Chondrocyte (in vitro differentiated cells): ENCODE data around the gene ZBTB46. TPM values are rescaled to one million over a fixed set of nuclear protein-coding genes. Genes with fewer than 3 reads are reported as not detected.
A peak's percentile ranks its signal among the peaks of the same experiment; 100 is the strongest.

Source experiments
- DNase-seq: peaks from one replicate; pipeline ENCODE4 v3.0.0; 2021; ENCODE audit warnings: mixed read lengths, low spot score
- H3K27ac Mint-ChIP-seq: one replicate; pipeline ENCODE4 v1.8.0; 2021; ENCODE audit warnings: mild to moderate bottlenecking, moderate library complexity, mixed read lengths; ENCODE audit not compliant: unreplicated experiment
- H3K27me3 Mint-ChIP-seq: 2 replicates; pipeline ENCODE4 v1.8.0; 2021; ENCODE audit warnings: low read depth, mixed read lengths
- H3K36me3 Mint-ChIP-seq: 2 replicates; pipeline ENCODE4 v1.8.0; 2021; ENCODE audit warnings: low read depth, mixed read lengths
- H3K4me1 Mint-ChIP-seq: 2 replicates; pipeline ENCODE4 v1.8.0; 2021; ENCODE audit warnings: low read depth, mild to moderate bottlenecking, mixed read lengths
- H3K4me3 Mint-ChIP-seq: one replicate; pipeline ENCODE4 v1.8.0; 2021; ENCODE audit warnings: mild to moderate bottlenecking, moderate library complexity, mixed read lengths; ENCODE audit not compliant: unreplicated experiment
- H3K9me3 Mint-ChIP-seq: 2 replicates; pipeline ENCODE4 v1.8.0; 2021; ENCODE audit warnings: low read depth, mixed read lengths
- total RNA-seq: library from RNA; stranded (reverse); gene quantifications from 3 replicates; pipeline ENCODE4 v1.2.1, GENCODE V29; 2021
- TF ChIP-seq, protein P1 (sequence below): fragments of 200-600 bp; sonication (generic); IDR thresholded peaks from 2 replicates; pipeline ENCODE4 v1.5.0; 2021; ENCODE audit warnings: antibody characterized with exemption, mild to moderate bottlenecking, moderate library complexity

ZBTB46 gene
- total RNA-seq, 1 donor from 2014 or later = 6.0 TPM

DNA sequence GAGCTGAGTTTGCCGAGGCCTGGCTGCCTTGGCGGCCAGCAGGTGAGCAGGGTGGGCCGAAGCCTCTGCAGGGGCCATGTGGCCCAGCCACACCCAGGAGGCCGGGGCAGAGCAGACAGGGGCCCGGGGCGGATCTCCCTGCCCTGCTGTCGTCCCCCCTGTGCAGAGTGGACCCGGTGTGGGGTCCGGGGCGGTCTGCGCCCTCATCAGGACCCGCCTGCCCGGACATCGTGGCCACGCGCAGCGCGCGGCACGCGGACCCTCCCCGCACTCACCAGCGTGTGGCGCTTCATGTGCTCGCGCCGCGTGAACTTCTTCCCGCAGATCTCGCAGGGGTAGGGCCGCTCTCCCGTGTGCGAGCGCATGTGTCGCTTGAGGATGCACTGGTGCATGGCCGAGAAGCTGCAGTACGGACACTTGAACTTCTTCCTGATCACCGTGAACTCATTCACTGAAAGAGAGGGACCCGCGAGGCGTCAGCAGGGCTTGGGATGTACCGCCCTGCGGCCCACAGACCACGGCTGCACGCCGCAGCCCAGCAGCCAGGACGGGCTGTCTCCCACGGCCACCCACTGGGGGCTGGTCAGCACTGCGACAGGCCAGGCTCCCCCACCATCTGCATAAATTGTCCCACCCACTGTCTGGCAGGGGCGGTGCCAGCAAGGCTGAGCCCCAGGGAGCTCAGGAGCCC, 78.5 kb downstream of the ZBTB46 start:
- no peak overlapping the region for H3K27ac Mint-ChIP-seq
- TF ChIP-seq, protein P1, sequence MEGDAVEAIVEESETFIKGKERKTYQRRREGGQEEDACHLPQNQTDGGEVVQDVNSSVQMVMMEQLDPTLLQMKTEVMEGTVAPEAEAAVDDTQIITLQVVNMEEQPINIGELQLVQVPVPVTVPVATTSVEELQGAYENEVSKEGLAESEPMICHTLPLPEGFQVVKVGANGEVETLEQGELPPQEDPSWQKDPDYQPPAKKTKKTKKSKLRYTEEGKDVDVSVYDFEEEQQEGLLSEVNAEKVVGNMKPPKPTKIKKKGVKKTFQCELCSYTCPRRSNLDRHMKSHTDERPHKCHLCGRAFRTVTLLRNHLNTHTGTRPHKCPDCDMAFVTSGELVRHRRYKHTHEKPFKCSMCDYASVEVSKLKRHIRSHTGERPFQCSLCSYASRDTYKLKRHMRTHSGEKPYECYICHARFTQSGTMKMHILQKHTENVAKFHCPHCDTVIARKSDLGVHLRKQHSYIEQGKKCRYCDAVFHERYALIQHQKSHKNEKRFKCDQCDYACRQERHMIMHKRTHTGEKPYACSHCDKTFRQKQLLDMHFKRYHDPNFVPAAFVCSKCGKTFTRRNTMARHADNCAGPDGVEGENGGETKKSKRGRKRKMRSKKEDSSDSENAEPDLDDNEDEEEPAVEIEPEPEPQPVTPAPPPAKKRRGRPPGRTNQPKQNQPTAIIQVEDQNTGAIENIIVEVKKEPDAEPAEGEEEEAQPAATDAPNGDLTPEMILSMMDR = no peak
- H3K4me1 Mint-ChIP-seq = no peaks in the 10 kb centered on the region
- no peak for DNase-seq
- H3K4me3 Mint-ChIP-seq = no peak overlapping the region
- no peaks in the 10 kb centered on the region for H3K9me3 Mint-ChIP-seq
- H3K36me3 Mint-ChIP-seq = peaks cover 1% of the 10 kb centered on the region
- H3K27me3 Mint-ChIP-seq = no peaks in the 10 kb centered on the region

DNA sequence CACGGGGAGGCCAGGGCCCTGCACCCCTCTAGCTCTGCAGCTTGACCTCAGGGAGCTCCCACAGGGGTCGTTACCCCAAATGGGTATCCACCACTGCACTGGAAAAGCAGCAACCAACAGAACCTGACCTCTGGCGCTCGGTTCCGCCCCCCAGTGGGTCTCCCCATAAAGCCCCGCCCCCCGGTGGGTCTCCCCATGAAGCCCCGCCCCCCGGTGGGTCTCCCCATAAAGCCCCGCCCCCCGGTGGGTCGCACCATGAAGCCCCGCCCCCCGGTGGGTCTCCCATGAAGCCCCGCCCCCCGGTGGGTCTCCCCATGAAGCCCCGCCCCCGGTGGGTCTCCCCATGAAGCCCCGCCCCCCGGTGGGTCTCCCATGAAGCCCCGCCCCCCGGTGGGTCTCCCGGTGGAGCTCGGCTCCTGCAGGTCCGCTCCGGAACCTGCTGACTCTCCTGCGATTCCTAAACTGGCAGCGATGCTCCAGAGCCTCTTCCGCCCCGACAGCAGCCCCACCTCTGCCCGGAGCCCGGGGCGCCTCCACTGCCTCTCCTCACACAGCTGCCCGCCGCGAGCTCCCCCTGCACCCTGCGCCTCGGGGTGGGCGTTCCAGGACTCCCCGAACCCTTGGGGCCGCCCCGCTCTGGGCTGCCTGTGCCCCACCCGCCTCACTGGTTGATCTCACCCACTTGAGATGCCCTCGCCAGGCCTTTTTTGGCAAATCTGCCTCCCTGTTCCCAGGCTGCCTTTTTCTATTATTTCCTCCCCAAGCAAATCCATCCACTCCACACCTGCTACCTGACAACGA, 79.4 kb downstream of the ZBTB46 start:
- no peaks in the 10 kb centered on the region for H3K4me1 Mint-ChIP-seq
- H3K9me3 Mint-ChIP-seq = no peaks in the 10 kb centered on the region
- H3K27ac Mint-ChIP-seq = no peak overlapping the region
- H3K27me3 Mint-ChIP-seq = no peaks in the 10 kb centered on the region
- H3K36me3 Mint-ChIP-seq = peaks cover 1% of the 10 kb centered on the region
- TF ChIP-seq, protein P1 = no peak
- DNase-seq = peak; percentile 89
- no peak overlapping the region for H3K4me3 Mint-ChIP-seq

DNA sequence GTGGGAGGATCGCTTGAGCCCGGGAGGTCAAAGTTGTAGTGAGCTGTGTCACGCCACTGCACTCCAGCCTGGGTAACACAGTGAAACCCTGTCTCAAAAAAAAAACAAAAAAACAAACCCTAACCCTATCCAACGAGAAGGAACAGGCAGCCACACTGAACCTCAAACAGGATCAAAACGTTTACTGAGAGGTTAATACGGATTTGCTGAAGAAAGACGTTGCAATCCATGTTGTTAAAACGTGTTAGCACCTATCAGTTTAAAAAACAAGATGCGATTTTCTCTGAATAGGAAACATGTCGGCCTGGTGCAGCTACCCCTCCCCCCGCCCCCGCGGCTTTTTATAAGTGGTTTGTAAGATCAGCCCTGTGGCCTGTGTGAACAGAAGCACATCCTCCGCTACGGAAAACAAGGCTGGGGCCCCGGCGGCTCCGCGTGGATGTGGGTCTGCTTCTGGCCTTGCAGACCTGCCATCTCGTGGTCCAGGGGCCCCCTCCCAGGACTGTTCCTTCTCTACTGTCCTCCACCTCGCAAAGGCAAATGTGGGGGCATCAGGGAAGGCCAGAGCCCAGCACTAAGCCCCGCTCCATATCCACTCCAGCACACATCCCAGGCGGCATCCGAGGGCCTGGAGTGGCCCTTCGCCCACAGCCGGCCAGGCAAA, 80.1 kb downstream of the ZBTB46 start:
- H3K27me3 Mint-ChIP-seq = no peaks in the 10 kb centered on the region
- no peak for DNase-seq
- H3K4me3 Mint-ChIP-seq = no peak overlapping the region
- no peak overlapping the region for H3K27ac Mint-ChIP-seq
- H3K36me3 Mint-ChIP-seq = peaks cover 1% of the 10 kb centered on the region
- no peaks in the 10 kb centered on the region for H3K9me3 Mint-ChIP-seq
- TF ChIP-seq, protein P1 = no peak
- H3K4me1 Mint-ChIP-seq = no peaks in the 10 kb centered on the region

DNA sequence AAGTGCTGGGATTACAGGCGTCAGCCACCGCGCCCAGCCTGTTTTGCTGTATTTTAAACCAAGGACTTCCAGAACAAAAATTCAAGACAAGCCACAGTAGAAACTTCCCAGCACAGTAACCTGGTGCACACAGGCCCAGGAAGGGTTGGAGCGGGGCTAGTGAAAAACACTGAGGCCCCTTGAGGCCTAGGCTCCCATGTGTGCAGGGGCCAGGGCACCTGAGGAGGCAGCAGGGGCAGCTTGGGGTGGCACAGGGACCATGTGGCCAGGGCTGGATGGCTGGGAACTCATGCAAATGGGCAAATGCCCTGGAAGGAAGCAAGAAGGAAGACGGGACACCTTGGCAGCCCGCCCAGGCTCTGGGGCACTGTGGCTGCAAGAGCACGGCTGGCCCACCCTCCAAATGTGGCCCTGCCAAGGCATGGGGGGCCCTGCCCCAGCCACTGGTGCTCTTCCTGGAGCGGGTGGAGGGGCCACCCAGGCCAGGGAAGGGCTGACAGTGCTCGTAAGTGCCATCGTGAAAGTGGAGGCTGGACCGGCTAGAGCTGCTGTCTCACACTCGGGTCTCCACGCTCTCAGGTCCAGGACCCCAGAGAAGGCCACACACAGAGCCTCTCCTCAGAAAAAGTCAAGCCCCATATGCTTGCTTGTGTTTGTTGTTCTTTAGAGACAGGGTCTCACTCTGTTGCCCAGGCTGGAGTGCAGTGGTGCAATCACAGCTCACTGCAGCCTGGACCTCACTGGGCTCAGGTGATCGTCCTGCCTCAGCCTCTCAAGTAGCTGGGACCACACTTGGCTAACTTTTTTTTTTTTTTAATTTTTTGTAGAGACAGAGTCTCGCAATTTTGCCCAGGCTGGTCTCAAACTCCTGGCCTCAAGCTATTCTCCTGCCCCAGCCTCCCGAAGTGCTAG, 81.2 kb downstream of the ZBTB46 start:
- Mint-ChIP-seq H3K27me3 (no peaks in the 10 kb centered on the region), H3K9me3 (no peaks in the 10 kb centered on the region), H3K4me1 (no peaks in the 10 kb centered on the region), H3K27ac (no peak overlapping the region), H3K4me3 (no peak overlapping the region), H3K36me3 (no peaks in the 10 kb centered on the region)
- TF ChIP-seq, protein P1 = no peak
- DNase-seq = peak; percentile 62
